ENCODE data around the gene POLDIP2.
A peak's percentile ranks its signal among the peaks of the same experiment; 100 is the strongest.

Gene POLDIP2

DNA sequence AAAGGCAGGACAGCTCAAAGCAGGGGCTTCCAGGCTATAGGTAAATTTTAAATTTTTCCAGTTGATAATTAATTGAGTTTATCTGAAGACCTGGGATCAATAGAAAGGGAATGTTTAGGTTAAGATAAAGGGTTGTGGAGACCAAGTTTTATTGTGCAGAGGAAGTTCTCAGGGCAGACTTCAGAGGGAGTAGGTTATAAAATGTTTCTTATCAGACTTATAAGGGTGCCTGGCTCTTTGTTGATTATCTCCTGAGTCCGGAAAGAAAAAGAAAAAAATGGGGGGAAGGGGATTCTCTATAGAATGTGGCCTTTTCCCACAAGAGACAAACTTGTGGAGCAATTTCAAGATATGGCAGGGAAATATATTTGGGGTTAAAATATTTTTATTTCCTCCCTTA lies 32.8 kb upstream of the POLDIP2 start:
- no peak for DNase-seq (ENCODE audit: low read depth)

DNA sequence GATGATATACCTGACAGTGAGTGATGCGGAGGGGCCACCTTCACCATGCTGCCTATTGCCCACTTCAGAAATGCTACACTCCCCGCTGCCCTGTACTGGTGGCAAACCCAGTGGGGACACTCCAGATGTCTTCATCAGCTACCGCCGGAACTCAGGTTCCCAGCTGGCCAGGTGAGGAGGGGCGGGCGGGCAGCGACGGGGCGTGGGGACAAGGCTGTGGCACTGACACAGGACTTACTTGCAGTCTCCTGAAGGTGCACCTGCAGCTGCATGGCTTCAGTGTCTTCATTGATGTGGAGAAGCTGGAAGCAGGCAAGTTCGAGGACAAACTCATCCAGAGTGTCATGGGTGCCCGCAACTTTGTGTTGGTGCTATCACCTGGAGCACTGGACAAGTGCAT lies 30.8 kb upstream of the POLDIP2 start:
- no peak for DNase-seq (ENCODE audit: low read depth)

DNA sequence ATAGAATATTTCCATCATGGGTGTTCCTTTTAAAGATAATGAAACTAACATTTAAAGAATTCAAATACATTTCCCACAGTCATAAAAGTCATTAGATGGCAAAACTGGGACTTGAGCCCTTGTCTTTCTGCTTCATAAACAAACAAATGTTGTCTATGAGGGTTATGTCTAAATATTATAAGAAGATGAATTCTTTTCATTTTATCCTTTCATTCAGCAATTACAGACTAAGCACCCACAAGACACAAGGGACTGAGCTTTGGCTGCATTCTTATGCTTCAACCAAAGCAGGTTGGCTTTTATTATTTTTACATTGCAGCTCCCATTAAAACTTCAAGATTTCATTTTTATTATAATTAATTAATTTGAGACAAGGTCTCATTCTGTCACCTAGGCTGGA lies 29.1 kb upstream of the POLDIP2 start:
- no peak for DNase-seq (ENCODE audit: low read depth)

DNA sequence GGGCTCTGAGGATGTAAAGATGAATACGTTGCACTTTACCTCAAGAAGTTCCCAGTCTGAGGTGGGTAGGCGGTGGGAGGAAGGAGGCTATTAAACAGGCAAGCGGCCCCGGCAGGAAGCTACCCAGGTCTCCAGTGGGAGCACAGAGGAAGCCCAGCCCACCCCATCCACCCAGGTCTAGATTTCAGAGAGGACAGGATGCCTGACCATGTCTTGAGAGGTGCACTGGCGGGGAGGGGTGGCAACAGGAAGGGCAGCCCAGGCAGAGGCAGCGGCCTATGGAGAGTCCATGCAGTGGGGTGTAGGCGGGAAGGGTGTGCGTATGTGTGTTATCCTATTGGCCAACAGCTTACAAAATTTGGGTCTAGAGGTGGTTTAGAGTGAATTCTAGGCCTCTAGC lies 28.1 kb upstream of the POLDIP2 start:
- DNase-seq (ENCODE audit: low read depth), result no peak

DNA sequence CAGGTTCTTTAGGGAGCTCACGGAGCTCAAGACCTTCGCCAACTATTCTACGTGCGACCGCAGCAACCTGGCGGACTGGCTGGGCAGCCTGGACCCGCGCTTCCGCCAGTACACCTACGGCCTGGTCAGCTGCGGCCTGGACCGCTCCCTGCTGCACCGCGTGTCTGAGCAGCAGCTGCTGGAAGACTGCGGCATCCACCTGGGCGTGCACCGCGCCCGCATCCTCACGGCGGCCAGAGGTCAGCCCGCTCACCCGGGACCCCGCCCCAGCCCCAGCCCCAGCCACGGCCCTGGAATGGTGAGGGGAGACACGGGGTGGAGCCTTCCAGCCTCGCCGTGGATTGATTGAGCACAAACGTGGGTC lies 27.7 kb upstream of the POLDIP2 start:
- DNase-seq (ENCODE audit: low read depth), result no peak

DNA sequence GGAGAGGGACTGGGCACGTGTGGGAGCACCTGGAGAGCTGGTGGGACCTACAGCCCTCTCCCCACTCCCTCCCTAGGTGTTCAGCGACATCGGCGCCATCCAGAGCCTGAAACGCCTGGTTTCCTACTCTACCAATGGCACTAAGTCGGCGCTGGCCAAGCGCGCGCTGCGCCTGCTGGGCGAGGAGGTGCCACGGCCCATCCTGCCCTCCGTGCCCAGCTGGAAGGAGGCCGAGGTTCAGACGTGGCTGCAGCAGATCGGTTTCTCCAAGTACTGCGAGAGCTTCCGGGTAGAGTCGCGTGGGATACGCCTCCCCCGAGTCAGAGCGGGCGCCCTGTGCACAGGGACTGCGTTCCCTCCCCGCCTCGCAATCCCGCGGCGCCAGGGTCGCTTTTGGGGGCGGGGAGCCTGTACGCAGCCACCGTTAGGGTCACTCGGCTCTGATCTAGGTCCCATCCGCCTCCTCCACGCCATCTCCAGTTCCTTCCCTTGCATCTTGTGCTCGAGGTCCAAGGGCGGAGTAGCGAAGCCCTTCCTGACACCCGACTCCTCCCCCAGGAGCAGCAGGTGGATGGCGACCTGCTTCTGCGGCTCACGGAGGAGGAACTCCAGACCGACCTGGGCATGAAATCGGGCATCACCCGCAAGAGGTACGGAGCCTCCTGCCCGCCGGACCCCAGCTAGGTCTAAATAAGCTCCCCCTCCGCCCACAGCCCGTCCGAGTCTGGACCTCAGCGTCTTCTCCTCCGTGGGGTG lies 27.1 kb upstream of the POLDIP2 start:
- DNase-seq (ENCODE audit: low read depth), result no peak

DNA sequence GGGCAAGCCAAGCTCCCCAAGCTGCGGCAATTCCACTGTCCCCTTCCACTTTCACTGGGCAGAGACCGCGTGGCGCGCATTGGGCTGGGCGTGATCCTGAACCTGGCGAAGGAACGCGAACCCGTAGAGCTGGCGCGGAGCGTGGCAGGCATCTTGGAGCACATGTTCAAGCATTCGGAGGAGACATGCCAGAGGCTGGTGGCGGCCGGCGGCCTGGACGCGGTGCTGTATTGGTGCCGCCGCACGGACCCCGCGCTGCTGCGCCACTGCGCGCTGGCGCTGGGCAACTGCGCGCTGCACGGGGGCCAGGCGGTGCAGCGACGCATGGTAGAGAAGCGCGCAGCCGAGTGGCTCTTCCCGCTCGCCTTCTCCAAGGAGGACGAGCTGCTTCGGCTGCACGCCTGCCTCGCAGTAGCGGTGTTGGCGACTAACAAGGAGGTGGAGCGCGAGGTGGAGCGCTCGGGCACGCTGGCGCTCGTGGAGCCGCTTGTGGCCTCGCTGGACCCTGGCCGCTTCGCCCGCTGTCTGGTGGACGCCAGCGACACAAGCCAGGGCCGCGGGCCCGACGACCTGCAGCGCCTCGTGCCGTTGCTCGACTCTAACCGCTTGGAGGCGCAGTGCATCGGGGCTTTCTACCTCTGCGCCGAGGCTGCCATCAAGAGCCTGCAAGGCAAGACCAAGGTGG lies 24.0 kb upstream of the POLDIP2 start:
- no peak for DNase-seq (ENCODE audit: low read depth)

DNA sequence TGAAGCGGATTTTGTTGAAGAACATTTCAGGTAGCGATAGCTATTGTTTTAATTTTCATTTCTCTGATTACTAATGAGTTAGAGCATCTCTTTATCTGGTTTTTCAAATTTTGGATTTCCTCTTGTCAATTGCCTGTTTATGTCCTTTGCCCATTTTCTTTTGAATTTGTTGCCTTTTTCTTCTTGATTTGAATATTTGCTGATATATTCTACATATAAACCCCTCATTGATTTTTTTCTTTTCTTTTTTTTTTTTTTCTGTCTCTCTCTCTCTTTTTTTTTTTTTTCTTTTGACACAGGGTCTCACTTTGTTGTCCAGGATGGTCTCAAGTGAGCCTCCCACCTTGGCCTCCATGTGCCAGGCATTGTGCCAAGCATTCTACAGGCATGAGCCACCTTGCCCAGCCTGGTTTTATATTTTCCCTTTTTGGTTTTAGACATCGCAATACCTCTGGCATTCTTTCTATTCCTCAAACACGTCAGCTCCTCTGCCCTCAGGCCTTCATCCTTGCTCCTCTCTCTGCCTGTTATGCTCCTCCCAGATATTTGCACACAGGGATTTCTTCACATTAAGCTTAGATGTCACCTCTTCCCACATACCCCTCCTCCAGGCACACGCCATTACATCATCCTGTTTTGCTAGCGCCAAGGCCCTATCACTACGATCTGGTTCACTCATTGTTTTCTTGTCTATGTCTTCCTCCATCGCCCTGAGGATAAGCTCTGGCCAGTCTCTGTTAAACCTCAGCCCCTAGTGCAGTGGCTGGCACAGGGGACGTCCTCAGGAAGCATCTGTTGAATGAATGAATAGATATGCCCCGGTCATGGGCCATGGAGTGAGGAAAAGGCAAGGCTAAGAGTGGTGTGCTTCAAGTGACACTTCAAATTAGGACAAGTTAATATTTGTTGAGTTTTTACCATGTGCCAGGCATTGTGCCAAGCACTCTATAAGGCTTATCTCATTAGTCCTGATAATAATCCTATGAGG lies 22.8 kb upstream of the POLDIP2 start:
- peak; percentile 39 for DNase-seq (ENCODE audit: low read depth)

DNA sequence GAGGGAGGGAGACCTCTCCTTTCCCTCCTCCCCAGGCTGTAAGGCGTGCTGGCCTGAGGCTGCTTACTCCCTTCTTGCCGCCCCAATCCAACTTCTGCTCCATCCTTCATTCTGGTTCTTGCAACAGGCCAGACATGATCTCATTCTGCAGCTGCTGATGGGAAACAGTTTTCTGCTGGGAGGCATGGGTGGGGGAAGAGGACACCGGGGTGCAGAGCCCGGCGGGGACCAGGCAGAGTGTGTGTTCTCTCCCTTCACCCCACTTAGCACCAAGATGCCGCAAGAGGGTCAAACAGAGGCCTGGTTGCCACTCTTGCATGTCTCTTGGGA lies 15.6 kb upstream of the POLDIP2 start:
- no peak for DNase-seq (ENCODE audit: low read depth)

DNA sequence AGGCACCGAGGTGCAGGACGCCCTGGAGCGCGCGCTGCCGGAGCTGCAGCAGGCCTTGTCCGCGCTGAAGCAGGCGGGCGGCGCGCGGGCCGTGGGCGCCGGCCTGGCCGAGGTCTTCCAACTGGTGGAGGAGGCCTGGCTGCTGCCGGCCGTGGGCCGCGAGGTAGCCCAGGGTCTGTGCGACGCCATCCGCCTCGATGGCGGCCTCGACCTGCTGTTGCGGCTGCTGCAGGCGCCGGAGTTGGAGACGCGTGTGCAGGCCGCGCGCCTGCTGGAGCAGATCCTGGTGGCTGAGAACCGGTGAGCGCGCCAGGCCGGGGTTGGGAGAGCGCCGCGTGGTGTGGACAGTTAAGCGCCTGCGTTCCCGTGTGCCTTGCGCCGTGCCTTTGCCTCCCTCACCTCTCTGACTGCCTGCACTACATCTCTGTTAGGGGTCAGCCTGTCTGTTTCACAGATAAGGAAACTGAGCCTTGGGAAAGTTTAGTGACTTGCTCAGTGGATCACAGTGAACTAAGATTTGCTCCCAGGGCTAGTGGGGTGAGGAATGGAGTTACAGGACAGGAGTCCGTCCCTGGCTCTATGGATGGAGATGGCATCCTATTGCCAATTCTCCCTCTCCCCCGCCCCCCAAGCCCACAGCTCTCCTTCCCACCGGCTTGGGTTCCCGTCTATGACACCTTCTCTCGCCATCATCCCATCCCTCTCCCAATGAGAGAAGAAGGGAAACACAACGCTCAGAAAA lies 15.0 kb upstream of the POLDIP2 start:
- DNase-seq (ENCODE audit: low read depth), result peak; percentile 26

DNA sequence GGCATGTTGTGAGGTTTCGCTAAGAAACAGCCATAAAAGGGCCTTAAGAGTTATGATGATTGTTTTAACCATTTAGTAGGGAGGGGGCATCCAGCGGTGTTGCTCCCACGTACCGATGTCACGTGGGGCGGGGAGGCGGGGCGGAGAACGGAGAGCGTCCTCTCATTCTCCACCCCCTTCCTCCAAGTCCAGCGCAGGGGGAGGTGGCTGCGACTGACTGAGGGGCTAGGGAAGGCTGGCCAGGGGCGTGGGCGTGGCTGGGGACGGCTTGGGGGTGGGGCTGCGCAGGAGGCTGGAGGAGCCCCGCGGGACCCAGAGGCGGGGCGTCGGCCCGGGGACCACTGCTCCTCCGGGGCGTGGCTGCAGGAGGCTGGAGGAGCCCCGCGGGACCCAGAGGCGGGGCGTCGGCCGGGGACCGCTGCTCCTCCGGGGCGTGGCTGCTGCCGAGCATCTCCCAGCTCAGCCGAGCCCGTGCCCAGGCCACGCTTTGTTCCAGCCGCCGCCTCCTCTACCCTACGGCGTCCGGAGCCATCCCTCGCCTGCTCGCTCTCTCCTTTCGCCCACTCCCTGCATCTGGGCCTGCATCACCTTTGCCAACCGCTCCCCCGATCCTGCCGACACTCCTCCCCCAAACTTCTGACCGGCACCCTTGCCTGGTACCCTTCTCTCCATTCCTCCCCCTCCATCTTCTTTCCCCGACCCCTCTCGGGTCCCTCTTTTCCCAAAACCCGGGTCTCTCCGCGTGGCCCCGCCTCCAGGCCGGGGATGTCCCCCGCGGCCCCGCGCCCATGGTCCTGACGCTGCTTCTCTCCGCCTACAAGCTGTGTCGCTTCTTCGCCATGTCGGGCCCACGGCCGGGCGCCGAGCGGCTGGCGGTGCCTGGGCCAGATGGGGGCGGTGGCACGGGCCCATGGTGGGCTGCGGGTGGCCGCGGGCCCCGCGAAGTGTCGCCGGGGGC lies 14.2 kb upstream of the POLDIP2 start, which contains the start of gene SARM1:
Gene SARM1, plus strand, starts transcription at position 450 of the 958 bp plus-strand sequence. Its CDS starts 339 bp downstream, at position 789.
- DNase-seq (ENCODE audit: low read depth), result peak; percentile 62

DNA sequence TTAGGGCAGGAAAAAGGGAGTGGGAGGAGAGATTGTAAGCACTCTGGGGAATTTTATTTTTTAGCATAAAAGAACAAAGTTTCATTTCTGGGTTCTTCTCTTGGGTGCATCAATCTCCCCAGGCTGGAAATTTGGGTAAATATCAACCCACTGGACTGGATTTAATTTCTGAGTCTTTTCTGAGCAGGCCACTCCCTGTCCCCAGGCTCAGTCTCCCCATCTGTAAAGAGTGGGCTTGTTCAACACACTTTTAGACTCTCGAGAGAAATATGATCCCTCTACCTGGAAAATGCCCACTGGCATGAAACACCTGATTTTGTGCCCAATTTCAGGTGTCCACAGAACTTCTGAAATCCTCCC lies 13.4 kb upstream of the POLDIP2 start:
- no peak for DNase-seq (ENCODE audit: low read depth)

DNA sequence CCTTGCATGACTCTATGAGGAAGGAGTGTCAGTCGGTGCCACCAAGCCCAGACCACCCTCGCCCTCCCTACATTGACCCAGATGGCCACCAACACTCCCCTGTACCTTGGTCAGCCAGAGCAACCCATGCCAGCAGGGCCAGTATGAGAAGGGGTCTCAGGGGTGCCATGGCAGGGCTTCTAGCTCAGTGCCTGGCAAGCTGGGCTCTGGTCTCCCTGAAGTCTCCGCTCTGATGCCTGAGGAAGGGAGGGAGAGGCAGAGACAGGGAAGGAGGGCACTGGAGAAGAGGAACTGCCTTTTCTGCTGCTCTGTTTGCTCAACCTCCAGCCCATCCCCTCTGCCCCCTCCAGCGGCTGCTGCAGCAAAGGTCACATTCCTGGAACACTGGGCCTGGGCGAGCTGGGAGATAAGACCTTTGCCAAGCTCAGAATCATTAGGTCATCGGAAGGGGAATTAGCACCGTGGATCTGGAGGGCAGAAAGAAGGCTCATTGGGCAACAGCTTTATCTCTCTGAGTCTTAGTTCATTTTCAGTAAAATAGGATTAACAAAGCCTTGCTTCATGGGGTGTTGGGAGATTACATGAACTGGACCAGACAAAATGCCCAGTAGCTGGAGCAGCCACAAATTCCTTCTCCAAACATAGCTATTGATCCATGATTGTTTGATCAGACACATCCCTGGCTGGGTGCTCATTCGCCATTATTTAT lies 12.9 kb upstream of the POLDIP2 start, which contains the start of gene VTN:
Gene VTN, minus strand, starts transcription at position 273 of the 709 bp plus-strand sequence. Its CDS starts 104 bp downstream, at position 169.
- DNase-seq (ENCODE audit: low read depth), result no peak

DNA sequence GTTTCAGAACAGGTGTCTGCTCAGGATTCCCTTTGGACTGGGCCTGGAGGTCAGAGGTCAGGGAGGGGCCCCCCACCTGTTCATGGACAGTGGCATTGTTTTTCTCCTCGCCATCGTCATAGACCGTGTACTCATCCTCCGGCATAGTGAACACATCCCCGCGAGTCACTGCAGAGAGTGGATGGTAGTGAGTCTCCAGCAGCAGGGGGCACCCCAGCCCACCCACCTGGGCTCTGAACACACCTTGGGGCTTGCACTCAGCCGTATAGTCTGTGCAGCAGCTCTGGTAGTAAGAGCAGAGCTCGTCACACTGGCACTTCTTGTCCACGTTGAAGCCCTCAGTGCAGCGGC lies 12.3 kb upstream of the POLDIP2 start:
- no peak for DNase-seq (ENCODE audit: low read depth)

DNA sequence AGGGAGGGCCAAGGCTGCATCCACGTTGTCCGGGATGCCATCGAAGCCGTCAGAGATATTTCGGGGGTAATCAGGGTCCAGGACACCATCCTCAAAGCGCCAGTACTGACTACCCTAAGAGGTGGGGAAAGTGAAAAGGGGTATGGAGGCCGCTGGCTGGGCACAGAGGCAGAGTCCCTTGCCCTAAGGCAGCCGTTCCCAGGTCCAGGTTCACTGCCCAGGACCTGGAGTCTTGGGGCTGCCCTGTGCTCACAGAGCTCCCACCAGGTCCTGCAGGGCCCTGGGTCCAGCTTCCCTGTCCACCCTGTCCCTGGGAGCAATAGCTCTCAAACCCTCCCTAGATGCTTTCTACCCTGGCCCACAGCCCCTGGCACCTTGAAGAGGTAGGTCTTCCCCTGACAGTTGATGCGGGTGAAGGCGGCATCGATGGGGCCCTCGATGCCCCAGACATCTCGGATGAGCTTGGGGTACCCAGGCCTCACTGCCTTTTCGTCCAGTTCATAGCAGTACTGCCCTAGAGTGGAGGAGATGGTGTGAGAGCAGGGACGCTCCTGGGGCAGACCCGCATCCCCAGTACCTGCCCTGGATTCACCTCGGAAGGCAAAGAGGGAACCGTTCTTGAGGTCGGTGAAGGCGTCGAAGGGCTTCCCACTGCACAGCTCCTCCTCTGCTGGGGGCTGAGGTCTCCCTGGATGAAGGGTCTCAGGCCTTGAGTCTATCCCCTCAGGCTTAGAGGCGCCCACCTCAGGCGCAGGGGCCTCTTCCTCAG lies 11.8 kb upstream of the POLDIP2 start:
- DNase-seq (ENCODE audit: low read depth), result no peak

DNA sequence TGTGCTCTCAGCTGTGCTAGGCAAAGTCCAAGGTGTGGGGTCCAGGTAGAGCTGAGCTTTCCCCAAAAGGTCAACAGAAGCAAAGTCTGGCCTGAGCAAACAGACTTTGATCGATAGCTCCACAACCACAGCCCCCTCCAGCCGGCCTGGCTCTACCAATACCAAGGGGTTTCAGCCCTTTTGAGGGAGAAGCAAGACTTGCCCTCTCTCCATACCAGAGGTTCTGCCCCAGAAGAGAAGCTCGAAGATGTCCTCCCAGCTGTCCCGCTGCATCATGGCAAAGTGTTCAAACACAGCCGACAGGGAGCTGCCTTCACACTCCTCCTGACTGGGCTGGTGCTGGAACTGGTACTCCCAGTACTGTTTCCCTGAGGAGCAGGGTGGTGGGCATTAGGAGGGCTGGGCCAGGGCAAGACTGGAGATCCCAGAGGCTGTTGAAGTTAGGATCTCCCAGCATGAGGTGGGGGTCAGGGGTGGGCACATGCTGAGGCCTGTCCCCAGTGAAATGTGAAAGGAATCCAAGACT lies 11.0 kb upstream of the POLDIP2 start:
- no peak for DNase-seq (ENCODE audit: low read depth)

DNA sequence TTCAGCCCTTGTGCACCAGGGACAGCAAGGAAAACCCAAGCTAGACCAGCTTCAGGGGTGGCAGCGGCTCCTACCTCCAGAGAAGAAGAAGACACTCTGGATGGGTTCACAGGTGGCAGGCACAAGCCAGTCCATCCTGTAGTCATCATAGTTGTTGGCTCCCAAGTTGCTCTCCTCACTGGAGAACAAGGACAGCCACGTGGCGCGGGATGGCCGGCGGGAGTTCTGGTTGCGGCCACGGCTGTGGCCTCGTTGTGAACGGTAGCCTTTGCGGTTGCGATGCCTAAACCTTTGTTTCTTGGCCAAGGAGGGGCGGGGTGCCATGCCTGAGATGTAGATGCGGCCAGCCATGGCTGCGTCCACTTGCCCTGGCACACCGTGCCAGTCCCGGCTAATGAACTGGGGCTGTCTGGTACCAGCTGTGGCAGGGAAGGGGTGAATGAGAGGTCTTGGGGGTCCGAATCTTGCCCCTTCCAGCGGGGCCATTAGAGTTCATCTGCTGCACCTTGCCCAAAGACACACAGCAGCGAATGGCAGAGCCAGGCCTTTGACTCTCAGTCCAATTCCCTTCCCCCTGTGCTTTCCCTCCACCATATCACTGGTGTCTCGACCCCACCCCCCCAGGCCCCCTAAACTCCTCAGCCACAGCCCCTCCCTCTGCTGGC lies 10.4 kb upstream of the POLDIP2 start:
- no peak for DNase-seq (ENCODE audit: low read depth)

DNA sequence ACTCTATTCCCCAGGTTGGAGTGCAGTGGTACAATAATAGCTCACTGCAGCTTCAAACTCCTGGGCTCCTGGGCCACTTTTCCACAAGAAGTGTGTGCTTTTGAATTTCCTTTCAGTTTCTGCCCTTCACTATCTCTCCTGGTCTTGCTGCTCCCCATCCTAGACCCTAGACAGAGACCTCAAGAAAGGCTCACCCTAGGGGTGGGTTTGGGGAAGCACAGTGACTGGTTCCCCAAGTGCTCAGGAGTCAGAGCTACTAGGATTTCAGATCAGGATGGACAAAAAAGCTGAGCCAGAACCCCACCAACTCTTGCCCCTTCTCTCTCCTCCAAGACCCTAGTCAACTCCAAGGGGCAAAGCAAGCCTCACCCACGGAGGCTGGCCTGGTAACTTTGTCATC lies 9.3 kb upstream of the POLDIP2 start:
- no peak for DNase-seq (ENCODE audit: low read depth)

DNA sequence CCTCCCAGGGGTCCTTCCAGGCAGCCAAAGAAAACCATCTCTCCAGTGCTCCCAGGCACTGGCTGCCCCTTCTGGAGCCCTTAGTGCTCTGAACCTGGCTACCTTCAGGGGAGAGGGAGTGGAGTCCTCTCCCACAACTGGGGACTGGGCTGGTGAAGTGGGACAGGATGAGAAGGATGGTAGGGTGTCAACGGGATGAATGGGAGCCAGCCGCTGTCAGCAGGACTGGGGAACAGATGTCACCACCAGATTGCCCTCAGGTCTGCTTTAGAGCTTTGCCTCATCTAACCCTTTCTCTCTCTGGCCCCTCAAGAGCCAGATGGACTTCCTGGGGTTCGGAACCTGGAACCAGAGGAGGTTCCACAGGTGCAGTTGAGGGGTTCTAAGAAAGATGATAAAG lies 8.2 kb upstream of the POLDIP2 start:
- DNase-seq (ENCODE audit: low read depth), result no peak
